A549 (cell line): ENCODE data around the gene ZYG11B. TPM values are rescaled to one million over a fixed set of nuclear protein-coding genes. Genes with fewer than 3 reads are reported as not detected.

Experiments
- ATAC-seq, 2 experiments: fragments of 200-7000 bp in 1 of 2; fragments of >200 bp in 1 of 2; cut with Nextera tagmentation in 1 of 2; cut with Tn5 transposase in 1 of 2; 3 replicates each; pipeline versions ENCODE4 v1.8.0 to v1.9.1; 2018 to 2020; ENCODE audit warnings: mild to moderate bottlenecking in 1 of 2, moderate library complexity in 1 of 2
- CTCF ChIA-PET: fragments of 300-600 bp; sonication (Branson Sonifier 250); formaldehyde crosslinking; extraction: SDS; loops from one replicate; lab custom pipeline; 2021; ENCODE audit warnings: antibody characterized with exemption, inconsistent platforms; lab: Yijun Ruan, JAX
- POLR2A ChIA-PET: fragments of 350-600 bp; formaldehyde crosslinking; extraction: SDS; loops from one replicate; lab custom pipeline; 2021; ENCODE audit warnings: antibody characterized with exemption, inconsistent platforms; lab: Yijun Ruan, JAX
- DNase-seq, 2 experiments: peaks; one replicate each; pipeline versions ENCODE4 v3.0.0 to v3.0.0-alpha.2; 2011 to 2016; ENCODE audit warnings: low read depth in 1 of 2, low spot score in 1 of 2
- FAIRE-seq: peaks from 2 replicates; lab custom pipeline; 2011; peaks lifted over from hg19 to GRCh38; lab: Jason Lieb, UNC
- H3K27ac ChIP-seq, 2 experiments: fragments of >200 bp; sonication (Bioruptor Twin); formaldehyde crosslinking; 3 replicates each; pipeline ENCODE4 v1.5.1; 2016 to 2017
- H3K4me1 ChIP-seq: fragments of >200 bp; sonication (Bioruptor Twin); formaldehyde crosslinking; 3 replicates; pipeline ENCODE4 v1.6.1; 2016
- H3K4me2 ChIP-seq: fragments of >200 bp; sonication (Bioruptor Twin); formaldehyde crosslinking; 3 replicates; pipeline ENCODE4 v1.6.1; 2016
- H3K4me3 ChIP-seq: fragments of >200 bp; sonication (Bioruptor Twin); formaldehyde crosslinking; 3 replicates; pipeline ENCODE4 v1.5.1; 2016
- H3K9me3 ChIP-seq: fragments of >200 bp; sonication (Bioruptor Twin); formaldehyde crosslinking; 3 replicates; pipeline ENCODE4 v1.6.1; 2016
- CBX8 ChIP-seq: fragments of 200-600 bp; sonication (generic); IDR thresholded peaks from 2 replicates; pipeline ENCODE4 v1.6.1; 2016
- CEBPB ChIP-seq, 2 experiments: fragments of >200 bp in 1 of 2; sonication (Bioruptor Twin) in 1 of 2; formaldehyde crosslinking in 1 of 2; IDR thresholded peaks; 2 replicates each; pipeline ENCODE4 v1.6.1; 2012 to 2016
- CHD2 ChIP-seq: fragments of 150-350 bp; IDR thresholded peaks from 2 replicates; pipeline ENCODE4 v1.6.1; 2014; ENCODE audit warnings: low read length; ENCODE audit not compliant: partially characterized antibody
- CHD4 ChIP-seq: fragments of 200-600 bp; sonication (generic); IDR thresholded peaks from 2 replicates; pipeline ENCODE4 v1.6.1; 2016; ENCODE audit warnings: antibody characterized with exemption, mild to moderate bottlenecking, borderline replicate concordance
- EHF ChIP-seq: fragments of 250-450 bp; sonication (Bioruptor Pico); IDR thresholded peaks from 2 replicates; pipeline ENCODE4 v1.5.0; 2020; ENCODE audit warnings: mild to moderate bottlenecking
- EHMT2 ChIP-seq: fragments of 200-600 bp; sonication (generic); IDR thresholded peaks from 2 replicates; pipeline ENCODE4 v1.6.1; 2016; ENCODE audit warnings: antibody characterized with exemption, low read depth, mild to moderate bottlenecking, moderate library complexity
- EP300 ChIP-seq, 2 experiments: fragments of >200 bp; sonication (Bioruptor Twin); formaldehyde crosslinking; IDR thresholded peaks; 2 replicates in 1 of 2; 3 replicates in 1 of 2; pipeline ENCODE4 v1.6.1; 2016 to 2017
- ESRRA ChIP-seq: fragments of 150-350 bp; IDR thresholded peaks from 2 replicates; pipeline ENCODE4 v1.6.1; 2014; ENCODE audit warnings: mild to moderate bottlenecking, low read length, borderline replicate concordance
- GATA3 ChIP-seq: IDR thresholded peaks from 2 replicates; pipeline ENCODE4 v1.6.1; 2012; ENCODE audit warnings: borderline replicate concordance
- HEYL ChIP-seq: fragments of 250-450 bp; sonication (Bioruptor Pico); IDR thresholded peaks from 2 replicates; pipeline ENCODE4 v1.8.0; 2021; ENCODE audit warnings: mild to moderate bottlenecking, moderate library complexity
- HOXA7 ChIP-seq: fragments of 250-450 bp; sonication (Bioruptor Pico); IDR thresholded peaks from 2 replicates; pipeline ENCODE4 v1.5.0; 2020; ENCODE audit warnings: mild to moderate bottlenecking, moderate library complexity
- HOXB13 ChIP-seq: fragments of 250-450 bp; sonication (Bioruptor Pico); IDR thresholded peaks from 2 replicates; pipeline ENCODE4 v1.5.0; 2020; ENCODE audit warnings: low read depth, mild to moderate bottlenecking, moderate library complexity
- JUN ChIP-seq, 2 experiments: fragments of >200 bp; sonication (Bioruptor Twin); formaldehyde crosslinking; IDR thresholded peaks; 2 replicates in 1 of 2; 3 replicates in 1 of 2; pipeline ENCODE4 v1.6.1; 2016 to 2017
- KDM5A ChIP-seq: fragments of 200-600 bp; sonication (generic); IDR thresholded peaks from 2 replicates; pipeline ENCODE4 v1.6.1; 2016; ENCODE audit warnings: antibody characterized with exemption, mild to moderate bottlenecking
- MAFK ChIP-seq: fragments of 450-650 bp; IDR thresholded peaks from 2 replicates; pipeline ENCODE4 v1.6.1; 2014; ENCODE audit not compliant: partially characterized antibody
- PBX3 ChIP-seq: IDR thresholded peaks from 2 replicates; pipeline ENCODE4 v1.6.1; 2012
- PHF8 ChIP-seq: fragments of 200-600 bp; sonication (generic); IDR thresholded peaks from 2 replicates; pipeline ENCODE4 v1.6.1; 2016; ENCODE audit warnings: low read depth, mild to moderate bottlenecking, antibody characterized with exemption, moderate library complexity, borderline replicate concordance
- POLR2A ChIP-seq: IDR thresholded peaks from 2 replicates; pipeline ENCODE4 v1.6.1; 2012; ENCODE audit warnings: mild to moderate bottlenecking, low read length
- POLR2AphosphoS2 ChIP-seq: conservative IDR thresholded peaks from 2 replicates; pipeline ENCODE4 v1.6.1; 2012; ENCODE audit warnings: low read length, improper control_type of control experiment, inconsistent platforms
- RARB ChIP-seq: fragments of 250-450 bp; sonication (Bioruptor Pico); IDR thresholded peaks from 2 replicates; pipeline ENCODE4 v1.8.0; 2021; ENCODE audit warnings: mild to moderate bottlenecking, moderate library complexity
- RCOR1 ChIP-seq: fragments of 150-350 bp; IDR thresholded peaks from 2 replicates; pipeline ENCODE4 v1.6.1; 2014; ENCODE audit warnings: antibody characterized with exemption, low read length, low read depth
- REST ChIP-seq: fragments of 200-600 bp; sonication (generic); IDR thresholded peaks from 2 replicates; pipeline ENCODE4 v1.6.1; 2016; ENCODE audit warnings: antibody characterized with exemption, mild to moderate bottlenecking, moderate library complexity
- RFX5 ChIP-seq: fragments of 450-650 bp; IDR thresholded peaks from 2 replicates; pipeline ENCODE4 v1.7.1; 2014; ENCODE audit warnings: antibody characterized with exemption, mild to moderate bottlenecking, moderate library complexity
- RNF2 ChIP-seq: fragments of 200-600 bp; sonication (generic); IDR thresholded peaks from 2 replicates; pipeline ENCODE4 v1.6.1; 2016; ENCODE audit warnings: low read depth, mild to moderate bottlenecking, antibody characterized with exemption, moderate library complexity, borderline replicate concordance
- SMC3 ChIP-seq: fragments of >200 bp; sonication (Bioruptor Twin); formaldehyde crosslinking; IDR thresholded peaks from 3 replicates; pipeline ENCODE4 v1.6.1; 2018; ENCODE audit warnings: inconsistent platforms
- TFCP2L1 ChIP-seq: fragments of 250-450 bp; sonication (Bioruptor Pico); IDR thresholded peaks from 2 replicates; pipeline ENCODE4 v1.5.0; 2021; ENCODE audit warnings: mild to moderate bottlenecking
- TP53 ChIP-seq: fragments of 250-450 bp; sonication (Bioruptor Pico); IDR thresholded peaks from 2 replicates; pipeline ENCODE4 v1.5.0; 2021; ENCODE audit warnings: mild to moderate bottlenecking, moderate library complexity
- USF2 ChIP-seq: fragments of 450-650 bp; IDR thresholded peaks from 2 replicates; pipeline ENCODE4 v1.6.1; 2014; ENCODE audit warnings: antibody characterized with exemption
- ZFP36 ChIP-seq: fragments of 450-650 bp; IDR thresholded peaks from 2 replicates; pipeline ENCODE4 v1.6.1; 2014; ENCODE audit warnings: borderline replicate concordance; ENCODE audit not compliant: partially characterized antibody
- ZNF302 ChIP-seq: fragments of 250-450 bp; sonication (Bioruptor Pico); IDR thresholded peaks from 2 replicates; pipeline ENCODE4 v1.9.0; 2021; ENCODE audit warnings: inconsistent platforms, mild to moderate bottlenecking, moderate library complexity
- WGBS: methylation state at CpG from one replicate; pipeline ENCODE4 v1.1.6; 2017; ENCODE audit errors: missing lambda C conversion rate; 5-methylcytosine and 5-hydroxymethylcytosine counted together
- polyA plus RNA-seq, 4 experiments: library from polyadenylated mRNA; depleted of rRNA in 3 of 4; stranded (reverse); fragments of >200 nt; fragmentation: RNase III in 1 of 4; extraction: RNeasy Plus Mini Kit Qiagen cat#74134 plus additional on column Dnase treatment in 1 of 4; gene quantifications; 2 replicates in 3 of 4; 3 replicates in 1 of 4; pipeline ENCODE4 v1.2.3, GENCODE V29; 2011 to 2017

Gene ZYG11B
- polyA plus RNA-seq, 2 of the 4 experiments (the other 2 are of a cell fraction): 5.8 to 14.1 TPM

GRCh38 chr1:52738148-52738547 is 11.9 kb downstream of the ZYG11B start:
- WGBS: 91% methylated on average over 5 of the region's 5 CpGs
- CTCF ChIA-PET: interaction anchor here (0.6 kb wide), 2 partner anchors 102 to 440 kb away, joined by 3 read pairs; no protein-coding TSS in a partner anchor
- no peak for FAIRE-seq
- no peaks in the 10 kb centered on the region for H3K9me3 ChIP-seq
- H3K27ac ChIP-seq: no peak overlapping the region; a peak in 1 of 6 replicates
- H3K4me2 ChIP-seq: no peak overlapping the region
- no peak overlapping the region for H3K4me3 ChIP-seq
- ATAC-seq: no peak
- POLR2A ChIA-PET: interaction anchor here (0.7 kb wide), 1 partner anchor 839 kb away, joined by 3 read pairs; no protein-coding TSS in a partner anchor
- peaks cover 11% of the 10 kb centered on the region; the same call in 1 of the 3 replicates for H3K4me1 ChIP-seq
- TF ChIP-seq KDM5A (no peak), CHD4 (no peak), RFX5 (no peak), JUN (IDR thresholded peaks at IDR 0.05) (no peak), ESRRA (no peak), SMC3 (no peak), TFCP2L1 (CRISPR knock-in tag) (no peak), POLR2A (no peak), EHMT2 (no peak), GATA3 (no peak), RARB (no peak), ZNF302 (CRISPR knock-in tag) (no peak), EP300 (IDR thresholded peaks at IDR 0.05) (no peak), HOXA7 (no peak), EHF (no peak), PBX3 (no peak), MAFK (no peak), HEYL (CRISPR knock-in tag) (no peak), CHD2 (no peak)
- no peak for DNase-seq

GRCh38 chr1:52738893-52739292 is 12.6 kb downstream of the ZYG11B start:
- no peak for DNase-seq

More at GRCh38 chr1:52738893-52739292, 12.6 kb downstream of the ZYG11B start:
- CTCF ChIA-PET: interaction anchor here (1.4 kb wide), 1 partner anchor 38 kb away, joined by 3 read pairs; no protein-coding TSS in a partner anchor
- WGBS: 96% methylated on average over 10 of the region's 10 CpGs
- TF ChIP-seq EHMT2: no peak
- TF ChIP-seq CEBPB (IDR thresholded peaks at IDR 0.05): no peak
- TF ChIP-seq POLR2AphosphoS2: no peak
- TF ChIP-seq ZFP36: no peak
- no peak for TF ChIP-seq PBX3
- TF ChIP-seq RCOR1: no peak
- TF ChIP-seq CHD2: no peak
- TF ChIP-seq TP53 (CRISPR knock-in tag): no peak
- no peak for TF ChIP-seq HOXA7
- no peak for TF ChIP-seq PHF8
- TF ChIP-seq HOXB13 (CRISPR knock-in tag): no peak
- TF ChIP-seq CBX8: no peak
- no peak for TF ChIP-seq GATA3
- no peak for TF ChIP-seq ESRRA
- TF ChIP-seq REST: no peak
- TF ChIP-seq TFCP2L1 (CRISPR knock-in tag): no peak
- TF ChIP-seq MAFK: no peak
- TF ChIP-seq RNF2: no peak
- no peak for TF ChIP-seq USF2
- ATAC-seq: no peak
- Histone ChIP-seq H3K4me3 (no peak overlapping the region), H3K27ac (no peak overlapping the region), H3K4me2 (no peak overlapping the region), H3K4me1 (peaks cover 11% of the 10 kb centered on the region; the same call in 1 of the 3 replicates), H3K9me3 (no peaks in the 10 kb centered on the region)
- no peak for FAIRE-seq
- POLR2A ChIA-PET: interaction anchor here (0.7 kb wide), 2 partner anchors 13 to 372 kb away, joined by 3 to 5 read pairs; partner anchors contain the start of gene ZYG11B
